Astrocyte (in vitro differentiated cells and primary cell): ENCODE measurements around the gene ARF1. TPM values are rescaled to one million over a fixed set of nuclear protein-coding genes. Genes with fewer than 3 reads are reported as not detected.

Source experiments
- DNase-seq: peaks from one replicate; pipeline ENCODE4 v3.0.0-alpha.2; 2010; ENCODE audit warnings: low read depth
- FAIRE-seq: peaks from 2 replicates; lab custom pipeline; 2011; peaks lifted over from hg19 to GRCh38; lab: Jason Lieb, UNC
- H2AFZ ChIP-seq: 2 replicates; pipeline ENCODE4 v1.6.0; 2012; ENCODE audit warnings: low read depth, low read length, inconsistent platforms
- H3K27ac ChIP-seq: 2 replicates; pipeline ENCODE4 v1.5.1; 2011; ENCODE audit warnings: low read depth, low read length, inconsistent platforms
- H3K27me3 ChIP-seq: 2 replicates; pipeline ENCODE4 v1.6.0; 2011; ENCODE audit warnings: low read length, inconsistent platforms; ENCODE audit not compliant: insufficient read depth
- H3K36me3 ChIP-seq: 2 replicates; pipeline ENCODE4 v1.5.1; 2011; ENCODE audit warnings: low read length, inconsistent platforms; ENCODE audit not compliant: insufficient read depth
- H3K4me1 ChIP-seq: 2 replicates; pipeline ENCODE4 v1.5.1; 2011; ENCODE audit warnings: low read length, inconsistent platforms; ENCODE audit not compliant: insufficient read depth
- H3K4me2 ChIP-seq: 2 replicates; pipeline ENCODE4 v1.6.0; 2012; ENCODE audit warnings: low read length, inconsistent platforms
- H3K4me3 ChIP-seq: 2 replicates; pipeline ENCODE4 v1.5.1; 2011; ENCODE audit warnings: low read depth, mild to moderate bottlenecking, low read length, inconsistent platforms; ENCODE audit not compliant: insufficient read depth
- H3K79me2 ChIP-seq: 2 replicates; pipeline ENCODE4 v1.6.0; 2012; ENCODE audit warnings: mild to moderate bottlenecking, low read length, inconsistent platforms; ENCODE audit not compliant: insufficient read depth
- H3K9ac ChIP-seq: 2 replicates; pipeline ENCODE4 v1.6.0; 2012; ENCODE audit warnings: mild to moderate bottlenecking, low read length, inconsistent platforms
- H3K9me3 ChIP-seq: 2 replicates; pipeline ENCODE4 v1.5.1; 2012; ENCODE audit warnings: low read depth, mild to moderate bottlenecking, low read length, inconsistent platforms; ENCODE audit not compliant: insufficient read depth
- H4K20me1 ChIP-seq: 2 replicates; pipeline ENCODE4 v1.6.0; 2012; ENCODE audit warnings: low read length, inconsistent platforms; ENCODE audit not compliant: insufficient read depth
- H3K27ac Mint-ChIP-seq: one replicate; pipeline ENCODE4 v1.8.0; 2021; ENCODE audit warnings: mild to moderate bottlenecking, mixed read lengths; ENCODE audit not compliant: unreplicated experiment
- H3K27me3 Mint-ChIP-seq: one replicate; pipeline ENCODE4 v1.8.0; 2021; ENCODE audit warnings: low read depth, mixed read lengths; ENCODE audit not compliant: unreplicated experiment
- H3K36me3 Mint-ChIP-seq: one replicate; pipeline ENCODE4 v1.8.0; 2021; ENCODE audit warnings: low read depth, mixed read lengths; ENCODE audit not compliant: unreplicated experiment
- H3K4me1 Mint-ChIP-seq: one replicate; pipeline ENCODE4 v1.8.0; 2021; ENCODE audit warnings: low read depth, mixed read lengths; ENCODE audit not compliant: unreplicated experiment
- H3K4me3 Mint-ChIP-seq: one replicate; pipeline ENCODE4 v1.8.0; 2021; ENCODE audit warnings: mild to moderate bottlenecking, moderate library complexity, mixed read lengths; ENCODE audit not compliant: unreplicated experiment
- H3K9me3 Mint-ChIP-seq: one replicate; pipeline ENCODE4 v1.8.0; 2021; ENCODE audit warnings: mild to moderate bottlenecking, mixed read lengths; ENCODE audit not compliant: unreplicated experiment
- CTCF ChIP-seq: IDR thresholded peaks from 2 replicates; pipeline ENCODE4 v1.5.1; 2011; ENCODE audit warnings: low read depth, mild to moderate bottlenecking, inconsistent platforms, low read length, moderate library complexity; ENCODE audit not compliant: insufficient read depth
- EZH2 ChIP-seq: IDR thresholded peaks from 2 replicates; pipeline ENCODE4 v1.6.1; 2012; ENCODE audit warnings: mild to moderate bottlenecking, low read length, inconsistent platforms; ENCODE audit not compliant: insufficient read depth
- total RNA-seq: library from RNA; stranded (reverse); gene quantifications from 2 replicates; pipeline ENCODE4 v1.2.1, GENCODE V29; 2021

Gene ARF1
- total RNA-seq, 1 donor from 2014 or later, result 431 TPM

GRCh38 chr1:228073857-228074545 is 8.5 kb upstream of the ARF1 start:
- H3K9me3 Mint-ChIP-seq, result peaks cover 4% of the 10 kb centered on the region
- DNase-seq, result no peak
- Histone ChIP-seq H3K36me3 (no peaks in the 10 kb centered on the region), H3K4me2 (no peak overlapping the region), H2AFZ (no peak overlapping the region), H4K20me1 (peaks cover 25% of the 10 kb centered on the region), H3K27me3 (no peaks in the 10 kb centered on the region), H3K9ac (no peak overlapping the region), H3K27ac (no peak overlapping the region), H3K79me2 (peaks cover under 1% of the 10 kb centered on the region), H3K9me3 (no peaks in the 10 kb centered on the region), H3K4me3 (no peak overlapping the region), H3K4me1 (no peaks in the 10 kb centered on the region)
- no peaks in the 10 kb centered on the region for H3K36me3 Mint-ChIP-seq
- H3K4me3 Mint-ChIP-seq, result no peak overlapping the region
- peaks cover 41% of the 10 kb centered on the region for H3K27me3 Mint-ChIP-seq
- no peak overlapping the region for H3K27ac Mint-ChIP-seq
- no peak for FAIRE-seq
- no peaks in the 10 kb centered on the region for H3K4me1 Mint-ChIP-seq
- TF ChIP-seq CTCF (no peak), EZH2 (no peak)

GRCh38 chr1:228074954-228075730 is 7.4 kb upstream of the ARF1 start:
- FAIRE-seq, result no peak
- H3K79me2 ChIP-seq, result peaks cover 6% of the 10 kb centered on the region

More at GRCh38 chr1:228074954-228075730, 7.4 kb upstream of the ARF1 start:
- Histone ChIP-seq H3K4me2 (no peak overlapping the region), H3K36me3 (no peaks in the 10 kb centered on the region), H3K4me1 (no peaks in the 10 kb centered on the region), H3K27ac (no peak overlapping the region), H3K4me3 (no peak overlapping the region), H3K9ac (no peak overlapping the region), H3K9me3 (no peaks in the 10 kb centered on the region), H3K27me3 (no peaks in the 10 kb centered on the region), H2AFZ (no peak overlapping the region), H4K20me1 (peaks cover 36% of the 10 kb centered on the region)
- TF ChIP-seq EZH2, result no peak
- no peak for TF ChIP-seq CTCF
- no peaks in the 10 kb centered on the region for H3K36me3 Mint-ChIP-seq
- DNase-seq, result no peak
- H3K27ac Mint-ChIP-seq, result no peak overlapping the region
- H3K4me1 Mint-ChIP-seq, result no peaks in the 10 kb centered on the region
- peaks cover 41% of the 10 kb centered on the region for H3K27me3 Mint-ChIP-seq
- no peak overlapping the region for H3K4me3 Mint-ChIP-seq
- peaks cover 4% of the 10 kb centered on the region for H3K9me3 Mint-ChIP-seq
